Muscle of leg (tissue), 11 donors: Measurements from ENCODE around the gene UBE2F. TPM values are rescaled to one million over a fixed set of nuclear protein-coding genes. Genes with fewer than 3 reads are reported as not detected.
"Not testable (repeated sequence)": the region's sequence is repeated elsewhere in the genome, so short reads cannot be mapped to it uniquely, and the experiment has no call there.

Experiments
- DNase-seq: peaks from one replicate; pipeline ENCODE4 v3.0.0; 2013
- H3K27ac ChIP-seq: one replicate; pipeline ENCODE4 v1.5.1; 2013; ENCODE audit warnings: mild to moderate bottlenecking, low read length, control low read depth
- H3K27me3 ChIP-seq: one replicate; pipeline ENCODE4 v1.6.1; 2013; ENCODE audit warnings: low read length; ENCODE audit not compliant: control insufficient read depth, insufficient read depth
- H3K36me3 ChIP-seq: one replicate; pipeline ENCODE4 v1.6.1; 2013; ENCODE audit warnings: low read length; ENCODE audit not compliant: control insufficient read depth, insufficient read depth
- H3K4me1 ChIP-seq: one replicate; pipeline ENCODE4 v1.6.1; 2013; ENCODE audit warnings: low read length; ENCODE audit not compliant: control insufficient read depth, insufficient read depth
- H3K4me3 ChIP-seq: one replicate; pipeline ENCODE4 v1.5.1; 2013; ENCODE audit warnings: low read length, control low read depth
- H3K9me3 ChIP-seq: replicated peaks from 2 replicates; pipeline ENCODE4 v1.6.1; 2013; ENCODE audit warnings: low read depth, low read length; ENCODE audit not compliant: control insufficient read depth
- WGBS: methylation state at CpG from one replicate; pipeline ENCODE4 v1.1.5; 2013; ENCODE audit warnings: missing lambda C conversion rate; ENCODE audit not compliant: insufficient coverage; 5-methylcytosine and 5-hydroxymethylcytosine counted together
- polyA plus RNA-seq, 8 donors: library from polyadenylated mRNA; unstranded; fragments of 120-200 nt; gene quantifications; one replicate each; pipeline versions ENCODE4 v1.2.1 to v1.2.3, GENCODE V29; 2013; ENCODE audit warnings: inconsistent platforms in 1 of 8, low replicate concordance in 1 of 8; ENCODE audit not compliant: insufficient read length in 8 of 8, insufficient read depth in 1 of 8
- total RNA-seq: library from RNA; stranded (reverse); fragments of 120-200 nt; gene quantifications from one replicate; pipeline ENCODE4 v1.2.4, GENCODE V29; 2013

UBE2F gene
- total and polyA plus RNA-seq, 9 donors: 31.8 to 42.6 (median 38.7) TPM

GRCh38 chr2:237963490-237963991 lies 3.3 kb upstream of the UBE2F start:
- not testable (repeated sequence) for H3K27ac ChIP-seq, H3K27me3 ChIP-seq, DNase-seq, H3K4me3 ChIP-seq, H3K36me3 ChIP-seq, H3K9me3 ChIP-seq
- 86% methylated on average over 3 of the region's 7 CpGs for WGBS
- peaks cover 15% of the 10 kb centered on the region for H3K4me1 ChIP-seq

DNA sequence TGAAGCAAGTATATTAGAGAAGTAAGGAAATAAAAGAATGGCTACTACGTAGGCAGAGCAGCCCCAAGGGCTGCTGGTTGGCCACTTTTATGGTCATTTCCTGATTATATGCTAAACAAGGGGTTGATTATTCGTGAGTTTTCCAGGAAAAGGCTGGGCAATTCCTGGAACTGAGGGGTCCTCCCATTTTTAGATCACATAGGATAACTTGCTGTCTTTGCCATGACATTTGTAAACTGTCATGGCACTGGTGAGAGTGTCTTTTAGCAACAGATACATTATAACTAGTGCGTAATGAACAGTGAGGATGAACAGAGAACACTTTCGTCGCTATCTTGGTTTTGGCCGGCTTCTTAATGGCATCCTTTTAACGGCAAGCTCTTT lies 2.6 kb upstream of the UBE2F start:
- Histone ChIP-seq H3K9me3 (peaks cover 8% of the 10 kb centered on the region), H3K4me3 (no peak overlapping the region), H3K36me3 (no peaks in the 10 kb centered on the region), H3K27me3 (no peaks in the 10 kb centered on the region), H3K4me1 (peaks cover 17% of the 10 kb centered on the region), H3K27ac (no peak overlapping the region)
- WGBS: 83% methylated on average over 5 of the region's 7 CpGs
- DNase-seq: no peak

DNA sequence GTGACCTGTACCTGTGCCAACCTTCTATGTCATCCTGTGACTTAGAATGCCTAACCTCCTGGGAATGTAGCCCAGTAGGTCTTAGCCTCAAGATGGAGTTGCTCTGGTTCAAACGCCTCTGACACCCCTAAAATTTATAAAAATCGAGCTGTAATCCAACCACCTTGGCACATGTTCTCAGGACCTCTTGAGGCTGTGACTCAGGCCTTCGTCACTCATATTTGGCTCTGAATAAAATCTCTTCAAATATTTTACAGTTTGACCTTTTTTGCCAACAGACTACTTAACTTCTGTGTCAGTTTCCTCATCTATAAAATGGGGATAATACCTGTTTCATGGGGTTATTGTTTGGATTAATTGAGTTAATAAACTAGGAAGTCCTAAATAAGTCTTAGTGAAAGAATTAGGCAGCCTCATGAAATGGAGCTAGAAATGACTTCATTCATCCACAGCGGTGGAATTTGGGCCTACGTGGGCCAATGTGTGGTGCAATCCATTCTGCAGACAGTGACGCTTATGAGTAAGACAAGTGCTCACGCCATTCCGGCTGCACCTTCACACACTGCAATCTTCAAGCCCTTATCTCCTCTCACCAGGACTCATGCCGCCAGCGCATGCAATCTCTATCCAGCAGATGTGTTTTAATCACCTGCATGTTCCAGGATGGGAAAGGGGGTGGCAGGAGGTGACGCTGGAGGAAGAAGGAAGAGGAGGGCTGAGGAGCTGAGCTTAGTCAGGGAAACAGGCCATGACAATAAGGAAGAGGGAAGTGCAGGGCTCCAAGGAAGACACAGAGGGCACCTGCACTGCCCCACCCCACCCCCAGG lies 2.0 kb upstream of the UBE2F start:
- Histone ChIP-seq H3K27ac (no peak overlapping the region), H3K9me3 (peaks cover 8% of the 10 kb centered on the region), H3K4me1 (peaks cover 22% of the 10 kb centered on the region), H3K36me3 (no peaks in the 10 kb centered on the region), H3K27me3 (no peaks in the 10 kb centered on the region), H3K4me3 (no peak overlapping the region)
- WGBS: 86% methylated on average over 3 of the region's 11 CpGs
- DNase-seq: no peak

DNA sequence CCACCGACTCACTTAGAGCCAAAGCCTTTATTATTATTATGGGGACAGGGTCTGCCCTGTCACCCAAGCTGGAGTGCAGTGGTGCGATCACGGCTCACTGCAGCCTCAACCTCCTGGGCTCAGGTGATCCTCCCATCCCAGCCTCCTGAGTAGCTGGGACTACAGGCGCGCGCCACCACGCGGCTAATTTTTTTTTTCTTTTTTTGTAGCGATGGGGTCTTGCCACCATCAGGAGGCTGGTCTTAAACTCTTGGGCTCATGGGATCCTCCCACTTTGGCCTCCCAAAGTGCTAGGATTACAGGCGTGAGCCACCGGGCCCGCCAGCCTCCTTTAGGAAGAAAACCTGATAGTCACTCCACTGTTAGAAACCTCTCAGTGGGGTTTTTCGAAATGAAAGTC lies 970 bp upstream of the UBE2F start:
- H3K9me3 ChIP-seq, H3K27me3 ChIP-seq, DNase-seq, H3K36me3 ChIP-seq, H3K27ac ChIP-seq: not testable (repeated sequence)
- peaks cover 25% of the 10 kb centered on the region for H3K4me1 ChIP-seq
- WGBS: 83% methylated on average over 13 of the region's 13 CpGs
- H3K4me3 ChIP-seq: peak overlapping the region; percentile 84

DNA sequence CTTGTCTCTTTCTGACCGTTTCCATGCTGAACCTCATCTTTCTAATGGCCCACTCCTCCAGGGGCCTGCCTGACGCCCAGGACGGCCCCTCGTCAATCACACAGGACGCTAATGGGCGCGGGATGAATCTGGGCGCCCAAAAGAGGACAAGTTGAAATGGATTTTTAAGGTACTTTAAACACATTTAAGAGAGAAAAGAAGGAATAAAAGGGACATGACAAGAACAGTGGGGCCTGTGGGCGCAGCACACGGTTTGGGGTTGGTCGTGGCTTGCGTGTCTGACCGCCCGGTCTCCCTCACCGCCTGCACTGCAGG lies 607 bp upstream of the UBE2F start:
- 0% methylated on average over 7 of the region's 15 CpGs for WGBS
- Histone ChIP-seq H3K27ac (peak overlapping the region; percentile 60), H3K4me1 (peaks cover 25% of the 10 kb centered on the region), H3K9me3 (peaks cover 8% of the 10 kb centered on the region), H3K36me3 (no peaks in the 10 kb centered on the region), H3K27me3 (no peaks in the 10 kb centered on the region), H3K4me3 (peak overlapping the region; percentile 84)
- DNase-seq: no peak

GRCh38 chr2:237967463-237967951 lies 693 bp downstream of the UBE2F start:
- DNase-seq: peak; percentile 20
- peaks cover 2% of the 10 kb centered on the region for H3K9me3 ChIP-seq
- H3K36me3 ChIP-seq: no peaks in the 10 kb centered on the region
- peak overlapping the region; percentile 65 for H3K27ac ChIP-seq
- H3K4me1 ChIP-seq: peaks cover 25% of the 10 kb centered on the region
- H3K4me3 ChIP-seq: peak overlapping the region; percentile 75
- WGBS: 3% methylated on average over 30 of the region's 32 CpGs
- H3K27me3 ChIP-seq: no peaks in the 10 kb centered on the region

DNA sequence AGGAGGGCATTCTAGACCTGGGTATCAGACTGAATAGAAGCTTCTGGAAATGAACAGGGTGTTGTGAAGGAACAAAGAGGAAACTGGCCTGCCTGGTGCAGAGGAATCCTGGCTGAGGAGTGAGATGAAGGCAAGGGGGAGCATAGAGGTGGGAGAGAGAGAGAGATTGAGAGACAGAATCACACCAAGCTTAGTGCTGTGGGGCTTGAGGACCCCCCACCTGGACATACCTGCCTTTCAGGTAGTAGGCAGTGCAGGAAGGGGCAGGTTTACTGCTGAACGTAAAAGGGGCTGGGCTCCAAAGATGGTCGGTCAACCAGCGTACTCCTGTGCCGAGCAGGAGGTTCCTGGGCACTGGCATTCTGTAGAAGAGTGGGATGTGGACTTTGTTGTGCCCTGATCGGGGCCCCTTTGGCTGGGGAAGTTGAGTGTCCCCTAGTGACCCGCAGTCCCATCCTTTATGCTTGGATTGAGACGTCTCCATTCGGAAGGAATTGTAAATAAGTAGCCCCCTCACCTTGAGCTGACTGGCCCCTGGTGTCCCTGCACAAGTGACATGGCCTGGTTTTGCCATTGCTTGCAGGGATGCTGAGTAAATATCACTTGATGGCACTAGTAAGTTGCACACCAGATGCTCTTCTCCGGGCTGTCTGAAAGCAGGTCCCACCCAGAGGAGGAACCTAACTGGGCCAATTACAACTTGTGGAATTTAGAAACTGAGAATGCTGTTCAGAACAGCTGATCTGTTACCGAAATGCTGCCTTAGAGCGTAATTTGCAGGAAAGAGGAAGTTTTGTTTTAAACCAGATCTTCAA lies 1.4 kb downstream of the UBE2F start:
- WGBS: 26% methylated on average over 11 of the region's 11 CpGs
- H3K4me3 ChIP-seq: peak overlapping the region; percentile 75
- peak overlapping the region; percentile 65 for H3K27ac ChIP-seq
- H3K36me3 ChIP-seq: peaks cover 3% of the 10 kb centered on the region
- peak; percentile 93 for DNase-seq
- H3K27me3 ChIP-seq: no peaks in the 10 kb centered on the region
- peaks cover 25% of the 10 kb centered on the region for H3K4me1 ChIP-seq
- no peaks in the 10 kb centered on the region for H3K9me3 ChIP-seq

DNA sequence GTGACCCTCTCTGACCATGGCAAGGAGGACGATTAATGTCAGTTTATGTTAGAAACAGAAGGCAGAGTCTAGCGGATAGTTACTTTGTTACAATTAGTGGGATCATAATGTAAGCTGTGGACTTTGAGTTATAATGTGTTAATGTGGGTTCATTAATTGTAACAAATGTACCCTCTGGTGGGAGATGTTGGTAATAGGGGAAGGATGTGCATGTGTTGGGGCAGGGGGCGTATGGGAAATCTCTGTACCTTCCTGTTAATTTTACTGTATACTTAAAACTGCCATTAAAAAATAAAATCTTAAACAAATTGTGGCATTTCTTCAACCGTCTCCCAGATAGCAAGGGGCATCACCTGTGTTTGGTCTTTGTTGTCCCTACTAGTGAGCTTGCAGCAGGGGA lies 4.8 kb downstream of the UBE2F start:
- WGBS: 60% methylated on average over 1 of the region's 4 CpGs
- Histone ChIP-seq H3K36me3 (peaks cover 18% of the 10 kb centered on the region), H3K4me1 (peaks cover 22% of the 10 kb centered on the region), H3K27ac (no peak overlapping the region), H3K27me3 (no peaks in the 10 kb centered on the region), H3K9me3 (no peaks in the 10 kb centered on the region), H3K4me3 (no peak overlapping the region)
- no peak for DNase-seq

GRCh38 chr2:237972211-237972610 lies 5.4 kb downstream of the UBE2F start:
- Histone ChIP-seq H3K4me1 (peaks cover 22% of the 10 kb centered on the region), H3K27ac (no peak overlapping the region), H3K36me3 (peaks cover 23% of the 10 kb centered on the region), H3K9me3 (no peaks in the 10 kb centered on the region), H3K4me3 (no peak overlapping the region), H3K27me3 (no peaks in the 10 kb centered on the region)
- no CpG with 5 or more reads among the region's 3 CpGs for WGBS
- no peak for DNase-seq

GRCh38 chr2:237972936-237973335 lies 6.1 kb downstream of the UBE2F start:
- no peak overlapping the region for H3K27ac ChIP-seq
- H3K36me3 ChIP-seq: peaks cover 27% of the 10 kb centered on the region
- H3K27me3 ChIP-seq: no peaks in the 10 kb centered on the region
- H3K4me1 ChIP-seq: peaks cover 16% of the 10 kb centered on the region
- DNase-seq: no peak
- no peak overlapping the region for H3K4me3 ChIP-seq
- H3K9me3 ChIP-seq: no peaks in the 10 kb centered on the region
- 83% methylated on average over 1 of the region's 10 CpGs for WGBS
